Stimulated activated CD4-positive, alpha-beta T cell treated with anti-CD3 and anti-CD28 coated beads, Interleukin-4, amount 100 ng/mL, for 1 hour (primary cell): Measurements from ENCODE around the gene RFC5.
"Not testable (repeated sequence)": the region's sequence is repeated elsewhere in the genome, so short reads cannot be mapped to it uniquely, and the experiment has no call there.

ENCODE experiments used
- DNase-seq: peaks from one replicate; pipeline ENCODE4 v3.0.0-alpha.2; 2020

RFC5 gene

DNA sequence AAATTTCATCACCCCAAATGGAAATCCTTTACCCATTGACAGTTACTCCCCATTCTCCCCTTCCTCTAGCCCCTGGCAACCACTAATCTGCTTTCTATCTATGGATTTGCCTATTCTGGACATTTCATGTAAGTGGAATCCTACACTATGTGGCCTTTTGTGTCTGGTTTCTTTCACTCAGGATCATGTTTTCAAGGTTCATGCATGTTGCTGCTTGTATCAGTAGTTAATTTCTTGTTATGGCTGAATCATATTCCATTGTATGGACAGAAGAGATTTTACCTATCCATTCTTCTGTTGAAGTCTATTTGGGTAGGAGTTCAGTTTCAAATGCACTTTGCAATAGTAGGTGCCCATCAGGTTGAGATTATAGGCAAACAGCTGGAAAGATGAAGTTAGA is 1.4 kb downstream of the RFC5 start:
- no peak for DNase-seq

DNA sequence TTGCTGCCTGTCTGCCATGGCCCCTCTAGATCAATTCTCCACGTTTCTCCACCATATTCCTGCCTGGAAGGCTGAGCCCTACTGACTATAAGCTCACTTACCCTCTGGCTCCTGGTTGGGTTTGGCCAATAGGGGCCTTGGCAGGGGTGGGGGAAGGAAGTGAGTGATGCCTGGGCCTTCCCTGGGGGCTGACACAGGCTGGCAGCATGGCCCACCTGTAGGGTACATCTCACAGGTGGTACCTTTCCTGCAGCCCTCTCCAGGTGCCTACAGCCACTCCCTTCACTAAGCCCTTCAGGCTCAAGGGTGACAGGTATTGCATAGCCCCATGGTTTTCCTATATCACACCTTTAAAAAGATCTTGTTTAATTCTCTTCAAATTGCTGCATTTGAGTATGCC is 3.5 kb downstream of the RFC5 start:
- DNase-seq: no peak

DNA sequence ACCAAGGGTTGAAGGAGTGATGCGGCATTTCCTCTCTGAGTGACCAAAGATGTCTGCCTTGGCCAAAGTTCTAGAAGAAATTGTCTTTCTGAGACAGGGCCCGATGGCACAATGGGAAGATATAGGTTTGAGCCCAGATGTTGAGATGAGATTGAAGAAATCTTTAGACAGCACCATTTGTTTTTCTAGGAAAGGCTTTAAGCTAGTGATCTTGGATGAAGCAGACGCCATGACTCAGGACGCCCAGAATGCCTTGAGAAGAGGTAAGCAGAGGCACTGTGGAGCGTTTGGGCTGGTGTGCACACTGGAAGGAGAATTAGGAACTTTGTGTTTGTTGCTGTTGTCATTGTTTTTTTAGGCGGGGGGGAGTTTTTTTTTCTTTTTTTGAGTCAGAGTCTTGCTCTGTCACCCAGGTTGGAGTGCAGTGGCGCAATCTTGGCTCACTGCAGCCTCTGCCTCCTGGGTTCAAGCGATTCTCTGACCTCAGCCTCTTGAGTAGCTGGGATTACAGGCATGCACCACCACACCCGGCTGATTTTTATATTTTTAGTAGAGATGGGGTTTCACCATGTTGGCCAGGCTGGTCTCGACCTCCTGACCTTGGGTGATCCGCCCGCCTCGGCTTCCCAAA is 5.7 kb downstream of the RFC5 start:
- DNase-seq: not testable (repeated sequence)

DNA sequence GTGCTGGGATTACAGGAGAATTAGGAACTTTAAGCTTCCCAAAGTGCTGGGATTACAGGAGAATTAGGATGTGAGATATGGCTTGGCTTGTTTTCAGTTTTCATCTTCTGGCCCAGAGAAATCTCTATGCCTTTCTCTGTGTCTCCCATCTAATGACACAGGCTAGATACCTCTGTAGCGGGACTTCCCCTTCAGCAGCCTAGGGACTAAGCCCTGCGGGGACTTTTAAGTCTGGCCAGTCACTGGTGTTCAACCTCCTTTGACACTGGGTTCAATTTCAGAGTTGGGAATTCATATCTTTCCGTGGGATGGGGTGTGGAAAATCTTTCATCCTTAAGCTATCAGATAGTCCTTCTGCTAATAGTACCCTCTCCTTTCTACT is 6.2 kb downstream of the RFC5 start:
- DNase-seq: no peak

- DNase-seq: no peak
These were observed 6.9 kb downstream of the RFC5 start for GRCh38 chr12:118023301-118023860.

- no peak for DNase-seq
These were observed 8.7 kb downstream of the RFC5 start for GRCh38 chr12:118025168-118025567.

GRCh38 chr12:118029166-118029565 is 12.7 kb downstream of the RFC5 start:
- no peak for DNase-seq

- no peak for DNase-seq
These were observed 15.7 kb downstream of the RFC5 start for GRCh38 chr12:118032188-118032587.

- DNase-seq: no peak
These were observed 16.8 kb downstream of the RFC5 start for GRCh38 chr12:118033323-118033722.

GRCh38 chr12:118033902-118034301 is 17.4 kb downstream of the RFC5 start:
- DNase-seq: no peak

DNA sequence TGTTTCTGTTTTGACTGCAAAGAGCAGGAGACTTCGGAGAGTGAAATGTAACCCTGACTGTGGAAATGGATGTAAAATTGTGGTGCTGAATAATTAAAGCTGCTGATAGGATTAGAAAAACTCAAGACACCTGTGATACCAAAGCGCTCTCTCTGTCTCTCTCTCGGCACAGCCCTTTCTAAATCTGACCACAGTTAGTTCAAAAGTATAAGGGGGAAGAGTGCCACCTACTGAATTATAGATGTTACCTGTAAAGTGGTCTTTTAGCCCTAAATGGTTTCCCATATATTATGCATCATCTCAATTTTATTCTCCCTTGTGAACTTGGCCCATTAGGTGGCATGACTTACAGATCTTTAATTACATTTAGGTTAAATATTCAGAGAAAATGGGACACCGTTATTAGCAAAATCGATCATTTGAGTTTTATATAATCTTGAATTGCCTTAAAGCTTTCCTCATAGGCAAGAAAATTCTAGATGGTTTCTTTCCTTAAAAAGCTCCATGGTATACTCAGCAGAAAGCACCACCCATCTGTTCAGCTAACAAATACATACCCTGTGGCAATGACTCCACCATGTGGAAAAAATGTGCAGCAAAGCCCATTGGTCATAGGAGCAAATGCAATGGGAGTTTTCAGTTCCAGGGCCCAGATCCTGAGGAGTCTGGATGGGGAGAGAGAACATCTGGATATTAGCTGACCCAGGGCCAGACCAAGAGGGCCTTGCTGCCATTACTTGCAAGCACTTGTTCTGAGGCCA is 18.1 kb downstream of the RFC5 start:
- no peak for DNase-seq

GRCh38 chr12:118035190-118036041 is 18.9 kb downstream of the RFC5 start:
- peak; percentile 9 for DNase-seq

DNA sequence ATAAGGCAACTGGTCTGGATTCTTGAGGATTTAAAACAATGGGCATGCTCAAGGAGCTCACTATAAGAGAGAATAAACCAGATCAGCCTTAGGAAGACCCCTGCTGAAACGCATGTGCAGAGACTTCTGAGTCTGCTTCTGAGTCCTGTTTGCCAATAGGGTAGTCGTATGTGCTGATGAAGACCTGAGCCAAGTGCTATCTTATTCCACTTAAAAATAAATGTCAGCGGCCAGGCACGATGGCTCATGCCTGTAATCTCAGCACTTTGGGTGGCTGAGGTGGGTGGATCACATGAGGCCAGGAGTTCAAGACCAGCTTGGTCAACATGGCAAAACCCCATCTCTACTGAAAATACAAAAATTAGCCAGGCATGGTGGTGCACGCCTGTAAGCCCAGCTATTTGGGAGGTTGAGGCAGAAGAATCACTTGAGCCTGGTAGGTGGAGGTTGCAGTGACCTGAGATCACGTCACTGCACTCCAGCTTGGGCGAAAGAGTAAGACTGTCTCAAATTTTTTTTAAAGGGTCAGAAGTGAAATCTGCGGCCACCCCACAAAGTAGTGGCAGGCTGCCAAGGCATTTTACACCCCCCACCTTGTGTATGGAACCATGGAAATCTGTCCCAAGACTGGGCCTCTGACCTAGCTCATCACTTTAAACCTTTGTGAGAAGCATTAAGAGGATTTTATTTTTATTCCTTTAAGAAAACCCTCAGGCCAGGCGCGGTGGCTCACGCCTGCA is 20.3 kb downstream of the RFC5 start:
- DNase-seq: no peak

DNA sequence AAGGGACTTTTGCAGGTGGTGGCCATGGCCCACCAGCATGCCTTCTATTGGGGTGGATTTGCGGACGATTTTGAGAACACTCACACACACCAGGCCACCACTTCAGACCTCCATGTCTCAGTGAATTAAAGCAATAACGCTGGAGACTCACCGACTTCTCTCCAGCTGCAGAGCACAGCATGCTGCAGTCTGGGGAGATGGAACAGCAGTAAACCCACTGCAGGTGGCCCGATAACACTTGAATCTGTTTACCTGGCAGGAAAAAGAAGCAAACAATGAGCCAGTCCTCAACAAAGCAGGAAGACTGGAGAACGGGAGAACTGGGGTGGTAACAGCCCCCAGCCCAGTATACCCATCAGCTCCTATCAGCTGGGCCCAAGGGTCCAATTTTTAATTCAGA is 21.6 kb downstream of the RFC5 start:
- no peak for DNase-seq

GRCh38 chr12:118042091-118042490 is 25.6 kb downstream of the RFC5 start:
- DNase-seq: no peak

DNA sequence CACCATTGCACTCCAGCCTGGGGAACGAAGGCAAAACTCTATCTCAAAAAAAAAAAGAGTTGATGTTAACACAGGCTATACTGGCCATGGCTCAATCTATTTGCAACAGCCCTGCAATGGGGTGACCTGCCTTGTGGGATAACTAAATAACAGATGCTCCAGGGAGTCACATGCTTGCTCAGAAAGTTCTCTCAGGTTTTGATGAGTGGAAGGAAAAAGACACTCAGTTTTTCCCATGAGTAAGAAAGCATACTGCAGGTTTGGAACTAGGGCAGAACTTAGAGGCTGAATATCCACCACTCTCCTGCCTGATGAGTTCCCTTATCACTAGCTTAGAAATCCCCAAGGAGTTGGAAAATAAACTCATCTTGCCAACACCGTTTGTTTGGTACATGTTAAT is 27.6 kb downstream of the RFC5 start:
- no peak for DNase-seq

- no peak for DNase-seq
These were observed 28.1 kb downstream of the RFC5 start for GRCh38 chr12:118044577-118044976.

DNA sequence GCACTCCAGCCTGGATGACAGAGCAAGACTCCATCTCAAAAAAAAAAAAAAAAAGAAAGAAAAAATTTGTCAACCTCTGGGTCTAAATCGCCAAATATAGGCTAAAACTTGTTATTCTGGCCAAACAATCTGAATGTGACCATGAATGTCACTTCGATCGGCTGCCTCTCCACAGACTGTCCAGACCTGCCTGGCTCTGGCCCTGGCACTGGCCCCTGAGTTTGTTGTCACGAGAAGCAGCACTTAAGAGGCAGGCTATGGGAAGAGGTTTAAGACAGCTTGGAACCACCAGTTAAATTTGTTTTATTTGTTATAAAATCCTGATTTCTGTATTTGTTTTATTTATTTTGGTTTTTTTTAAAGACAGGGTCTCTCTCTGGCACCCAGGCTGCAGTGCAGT is 29.9 kb downstream of the RFC5 start:
- DNase-seq: no peak

GRCh38 chr12:118050972-118051910 is 34.7 kb downstream of the RFC5 start:
- no peak for DNase-seq

GRCh38 chr12:118052324-118053070 is 36.0 kb downstream of the RFC5 start:
- DNase-seq: no peak
